Measurements from ENCODE around the gene HMGB1. TPM values are rescaled to one million over a fixed set of nuclear protein-coding genes. Genes with fewer than 3 reads are reported as not detected.

HMGB1 gene
- total RNA-seq = 100 to 1,000 TPM in 3 of 4 donors, 10 to 100 TPM in 1; 93.5 to 280 (median 154) TPM

DNA sequence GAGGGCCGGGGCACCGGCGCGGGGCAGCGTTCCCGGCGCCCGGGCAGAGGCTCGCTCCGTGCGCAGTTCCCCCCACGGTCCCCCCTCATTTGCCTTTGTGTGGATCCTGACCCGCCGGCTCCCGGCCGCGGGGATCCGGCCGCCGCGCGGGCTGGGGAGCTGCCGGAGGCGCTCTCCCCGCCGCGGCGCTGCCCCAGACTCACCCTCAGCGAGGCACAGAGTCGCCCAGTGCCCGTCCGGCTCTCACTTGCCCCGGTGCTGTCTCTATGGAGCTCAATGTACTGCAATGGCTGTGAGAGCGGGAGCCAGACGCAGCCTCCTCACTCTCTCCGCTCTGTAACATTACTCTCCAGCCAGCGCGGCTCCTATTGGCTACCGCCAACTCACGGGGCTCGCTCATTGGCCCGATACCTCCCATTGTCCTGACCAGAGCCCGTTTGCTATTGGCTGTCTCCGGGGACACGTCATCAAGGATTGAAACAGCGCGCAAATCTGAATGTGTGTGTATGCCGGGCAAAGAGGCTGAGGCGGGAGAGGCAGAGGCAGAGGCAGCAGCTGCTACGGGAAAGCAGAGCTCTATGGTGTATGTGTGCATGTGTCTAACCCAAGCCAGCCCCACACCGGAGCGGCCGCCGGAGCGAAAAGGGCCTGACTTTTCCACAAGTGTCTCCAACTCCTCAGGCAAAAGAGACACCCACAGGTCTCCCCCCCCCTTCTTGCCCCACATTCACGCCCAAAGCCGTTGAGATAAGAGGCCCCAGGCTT, at the start of gene HMGB1:
TSS of gene HMGB1 (minus strand) at position 344 of the 765 bp plus-strand sequence. CDS start 2,256 bp downstream, outside the sequence.
- TF ChIP-seq, protein P1, sequence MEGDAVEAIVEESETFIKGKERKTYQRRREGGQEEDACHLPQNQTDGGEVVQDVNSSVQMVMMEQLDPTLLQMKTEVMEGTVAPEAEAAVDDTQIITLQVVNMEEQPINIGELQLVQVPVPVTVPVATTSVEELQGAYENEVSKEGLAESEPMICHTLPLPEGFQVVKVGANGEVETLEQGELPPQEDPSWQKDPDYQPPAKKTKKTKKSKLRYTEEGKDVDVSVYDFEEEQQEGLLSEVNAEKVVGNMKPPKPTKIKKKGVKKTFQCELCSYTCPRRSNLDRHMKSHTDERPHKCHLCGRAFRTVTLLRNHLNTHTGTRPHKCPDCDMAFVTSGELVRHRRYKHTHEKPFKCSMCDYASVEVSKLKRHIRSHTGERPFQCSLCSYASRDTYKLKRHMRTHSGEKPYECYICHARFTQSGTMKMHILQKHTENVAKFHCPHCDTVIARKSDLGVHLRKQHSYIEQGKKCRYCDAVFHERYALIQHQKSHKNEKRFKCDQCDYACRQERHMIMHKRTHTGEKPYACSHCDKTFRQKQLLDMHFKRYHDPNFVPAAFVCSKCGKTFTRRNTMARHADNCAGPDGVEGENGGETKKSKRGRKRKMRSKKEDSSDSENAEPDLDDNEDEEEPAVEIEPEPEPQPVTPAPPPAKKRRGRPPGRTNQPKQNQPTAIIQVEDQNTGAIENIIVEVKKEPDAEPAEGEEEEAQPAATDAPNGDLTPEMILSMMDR (IDR thresholded peaks at IDR 0.05) = peak in 1 of 6 experiments; percentile 14
- peak; percentile 98 to 99 for TF ChIP-seq POLR2A (IDR thresholded peaks at IDR 0.05)
- peaks cover 0 to 16% (median 0%) of the 10 kb centered on the region in 3 donors for H3K36me3 ChIP-seq
- H3K4me1 ChIP-seq = peaks cover 0 to 17% (median 10%) of the 10 kb centered on the region in 4 donors
- peak within 1 kb of the TSS; percentile 85 to 99 (median 91) for H3K4me3 ChIP-seq
- no peaks in the 10 kb centered on the region for H3K27me3 ChIP-seq
- H3K9me3 ChIP-seq = peaks cover 0 to 4% (median 0%) of the 10 kb centered on the region in 4 donors
- DNase-seq = peak; percentile 97 to 99 (median 99)
- H3K27ac ChIP-seq = peak within 1 kb of the TSS; percentile 100

DNA sequence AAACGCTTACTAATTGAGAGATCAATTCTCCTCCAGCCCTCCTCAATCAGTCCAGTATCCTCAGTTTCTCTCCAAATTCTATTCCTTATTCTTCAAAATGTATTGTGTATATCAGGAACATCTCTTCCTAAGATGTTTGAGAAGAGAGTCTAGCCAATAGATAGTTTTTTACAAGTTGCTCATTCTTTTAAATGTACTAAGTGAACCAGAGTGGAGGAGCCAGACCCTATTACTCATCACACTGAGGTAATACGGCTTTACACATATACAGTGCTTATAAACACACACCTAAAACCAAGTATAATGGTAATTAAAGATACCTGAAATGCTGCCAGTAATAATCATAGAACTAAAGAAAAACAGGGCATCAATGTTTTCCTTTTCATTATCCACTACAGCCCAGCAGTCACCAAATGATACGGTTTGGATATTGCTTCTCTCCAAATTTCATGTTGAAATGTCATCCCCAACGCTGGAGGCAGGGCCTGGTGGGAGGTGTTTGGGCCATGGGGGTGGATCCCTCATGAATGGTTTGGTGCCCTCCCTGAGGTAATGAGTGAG, 45.2 kb upstream of the HMGB1 start:
- no peak for DNase-seq

DNA sequence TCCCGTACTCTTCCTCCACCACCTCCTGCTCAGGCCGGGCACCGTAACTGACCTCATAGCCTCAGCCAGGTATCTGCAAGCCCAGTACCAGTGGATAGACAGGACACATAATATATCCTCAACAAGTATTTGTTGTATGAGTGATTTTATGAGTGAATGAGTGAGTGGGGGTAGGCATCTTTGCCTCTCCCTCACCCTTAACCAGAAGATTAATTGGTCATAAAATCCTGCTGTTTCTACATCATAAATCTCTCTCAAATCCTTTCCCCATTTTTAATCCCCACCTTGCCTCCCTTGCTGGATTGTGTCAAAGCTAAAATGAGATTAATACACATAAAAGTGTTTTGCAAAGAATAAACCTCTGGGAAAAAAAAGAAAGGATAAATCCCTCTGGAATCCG, 44.4 kb upstream of the HMGB1 start:
- H3K9me3 ChIP-seq = no peaks in the 10 kb centered on the region

More for the DNA sequence above, 45.2 kb upstream of the HMGB1 start:
- Histone ChIP-seq H3K9me3 (no peaks in the 10 kb centered on the region), H3K36me3 (no peaks in the 10 kb centered on the region), H3K4me1 (no peaks in the 10 kb centered on the region), H3K4me3 (no peak overlapping the region), H3K27ac (no peak overlapping the region), H3K27me3 (no peaks in the 10 kb centered on the region)
- no peak for TF ChIP-seq POLR2A (IDR thresholded peaks at IDR 0.05)
- TF ChIP-seq, protein P1 (IDR thresholded peaks at IDR 0.05) = no peak

DNA sequence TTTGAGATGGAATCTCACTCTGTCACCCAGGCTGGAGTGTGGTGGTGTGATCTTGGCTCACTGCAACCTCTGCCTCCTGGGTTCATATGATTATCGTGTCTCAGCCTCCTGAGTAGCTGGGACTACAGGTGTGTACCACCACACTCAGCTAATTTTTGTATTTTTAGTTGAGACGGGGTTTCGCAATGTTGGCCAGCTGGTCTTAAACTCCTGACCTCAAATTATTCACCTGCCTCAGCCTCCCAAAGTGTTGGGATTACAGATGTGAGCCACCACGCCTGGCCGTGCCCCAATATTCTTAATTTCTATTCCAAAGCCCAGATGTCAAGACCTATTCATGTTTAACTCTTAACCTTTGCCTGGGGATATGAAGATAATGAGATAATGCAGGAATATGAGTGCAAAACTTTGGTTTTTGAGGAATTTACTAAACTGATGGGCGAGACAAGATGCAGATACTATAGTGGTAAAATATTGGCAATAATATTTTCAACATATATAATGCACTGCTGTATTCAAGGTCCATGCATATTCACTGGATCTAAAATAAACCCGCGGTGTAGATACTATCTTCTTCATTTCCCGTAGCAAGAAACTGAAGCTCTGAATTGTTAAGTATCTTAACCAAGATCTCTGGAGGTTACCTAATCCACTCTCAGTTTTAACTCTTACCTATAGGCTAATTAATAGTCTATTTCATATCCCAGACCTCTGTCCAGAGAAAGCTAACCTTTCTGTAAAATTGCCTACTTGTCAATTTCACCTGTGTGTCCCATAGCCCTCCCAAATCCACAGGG, 43.7 kb upstream of the HMGB1 start:
- no peaks in the 10 kb centered on the region for H3K4me1 ChIP-seq
- H3K27ac ChIP-seq = no peak overlapping the region
- H3K27me3 ChIP-seq = no peaks in the 10 kb centered on the region
- TF ChIP-seq, protein P1 (IDR thresholded peaks at IDR 0.05) = no peak
- TF ChIP-seq POLR2A (IDR thresholded peaks at IDR 0.05) = no peak
- no peaks in the 10 kb centered on the region for H3K9me3 ChIP-seq
- no peak for DNase-seq
- H3K4me3 ChIP-seq = no peak overlapping the region
- no peaks in the 10 kb centered on the region for H3K36me3 ChIP-seq

More for the DNA sequence above, 44.4 kb upstream of the HMGB1 start:
- H3K27ac ChIP-seq = no peak overlapping the region
- no peak for DNase-seq
- no peaks in the 10 kb centered on the region for H3K4me1 ChIP-seq
- H3K36me3 ChIP-seq = no peaks in the 10 kb centered on the region
- H3K4me3 ChIP-seq = no peak overlapping the region
- H3K27me3 ChIP-seq = no peaks in the 10 kb centered on the region
- TF ChIP-seq POLR2A (IDR thresholded peaks at IDR 0.05) = no peak
- TF ChIP-seq, protein P1 (IDR thresholded peaks at IDR 0.05) = no peak

DNA sequence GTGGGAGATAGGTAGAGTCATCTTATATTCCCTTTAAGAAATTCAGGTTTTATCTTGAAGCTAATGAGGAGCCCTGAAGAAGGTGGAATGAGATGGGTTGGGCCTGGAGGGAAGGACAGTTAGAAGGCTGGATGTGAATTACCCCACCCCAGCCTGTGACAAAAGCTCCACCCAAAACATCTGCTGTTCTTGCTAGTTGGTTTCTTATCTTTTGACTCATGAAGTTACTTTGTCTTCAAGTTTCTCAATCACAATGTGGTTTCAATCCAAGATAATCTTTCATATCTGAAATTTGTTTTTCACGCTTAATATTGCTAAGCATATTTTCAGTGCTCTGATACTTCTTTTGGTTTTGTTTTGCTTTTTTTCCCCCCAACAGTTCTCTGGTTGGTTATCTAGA, 38.3 kb upstream of the HMGB1 start:
- Histone ChIP-seq H3K4me3 (no peak overlapping the region), H3K9me3 (no peaks in the 10 kb centered on the region), H3K27me3 (no peaks in the 10 kb centered on the region), H3K4me1 (no peaks in the 10 kb centered on the region), H3K27ac (no peak overlapping the region), H3K36me3 (no peaks in the 10 kb centered on the region)
- TF ChIP-seq, protein P1 (IDR thresholded peaks at IDR 0.05) = no peak
- no peak for TF ChIP-seq POLR2A (IDR thresholded peaks at IDR 0.05)
- DNase-seq = no peak

All from Peyer's patch (tissue), 4 donors.